H1 (cell line): Measurements from ENCODE around the gene NANP. TPM values are rescaled to one million over a fixed set of nuclear protein-coding genes. Genes with fewer than 3 reads are reported as not detected.

Experiments
- CTCF ChIA-PET: fragments of 300-600 bp; sonication (Branson Sonifier 250); formaldehyde crosslinking; loops from one replicate; lab custom pipeline; 2021; ENCODE audit not compliant: partially characterized antibody; lab: Charles Lee
- POLR2A ChIA-PET: fragments of 300-600 bp; sonication (Branson Sonifier 250); formaldehyde crosslinking; loops from one replicate; lab custom pipeline; 2021; ENCODE audit warnings: inconsistent platforms; ENCODE audit not compliant: partially characterized antibody; lab: Charles Lee
- DNase-seq, 2 experiments: peaks; one replicate each; pipeline versions ENCODE4 v3.0.0 to v3.0.0-alpha.2; 2010 to 2022; ENCODE audit warnings: low spot score in 2 of 2, low read depth in 1 of 2, mixed read lengths in 1 of 2
- FAIRE-seq: peaks from 2 replicates; lab custom pipeline; 2011; peaks lifted over from hg19 to GRCh38; lab: Jason Lieb, UNC
- H2AFZ ChIP-seq: 2 replicates; pipeline ENCODE4 v1.8.1; 2012; ENCODE audit warnings: low read length, inconsistent platforms
- H2AK5ac ChIP-seq: 2 replicates; pipeline ENCODE4 v1.6.1; 2013; ENCODE audit warnings: low read depth, low read length
- H2BK120ac ChIP-seq: replicated peaks from 2 replicates; pipeline ENCODE3; 2013; ENCODE audit warnings: low read depth, low read length, inconsistent platforms
- H2BK12ac ChIP-seq: 2 replicates; pipeline ENCODE4 v1.6.1; 2013; ENCODE audit warnings: low read depth, low read length
- H2BK15ac ChIP-seq: 2 replicates; pipeline ENCODE4 v1.6.1; 2013; ENCODE audit warnings: low read length
- H2BK20ac ChIP-seq: 2 replicates; pipeline ENCODE4 v1.6.1; 2013; ENCODE audit warnings: low read length
- H2BK5ac ChIP-seq: 2 replicates; pipeline ENCODE4 v1.6.1; 2013; ENCODE audit warnings: low read depth, low read length
- H3K14ac ChIP-seq: 2 replicates; pipeline ENCODE4 v1.6.1; 2013; ENCODE audit warnings: inconsistent platforms; ENCODE audit not compliant: insufficient read length
- H3K18ac ChIP-seq: 2 replicates; pipeline ENCODE4 v1.6.1; 2013; ENCODE audit warnings: low read length; ENCODE audit errors: extremely low read depth
- H3K23ac ChIP-seq: 2 replicates; pipeline ENCODE4 v1.6.1; 2013; ENCODE audit warnings: inconsistent platforms; ENCODE audit not compliant: insufficient read length
- H3K23me2 ChIP-seq: 2 replicates; pipeline ENCODE4 v1.6.1; 2013; ENCODE audit warnings: low read depth, low read length
- H3K27ac ChIP-seq: 2 replicates; pipeline ENCODE4 v1.6.1; 2011; ENCODE audit warnings: low read depth, low read length, inconsistent platforms
- H3K27me3 ChIP-seq, 4 experiments: replicated peaks in 1 of 4; 1 replicate in 1 of 4; 2 replicates in 3 of 4; pipeline versions ENCODE4 v1.6.1 to v1.8.1; 2011 to 2013; ENCODE audit warnings: low read length in 3 of 4, mild to moderate bottlenecking in 3 of 4, inconsistent platforms in 2 of 4, mixed read lengths in 2 of 4, moderate library complexity in 1 of 4; ENCODE audit not compliant: control insufficient read depth in 3 of 4, insufficient read depth in 3 of 4; ENCODE audit errors: extremely low read depth in 1 of 4
- H3K36me3 ChIP-seq, 4 experiments: 2 replicates each; pipeline versions ENCODE4 v1.6.1 to v1.8.1; 2011 to 2013; ENCODE audit warnings: mild to moderate bottlenecking in 4 of 4, low read length in 3 of 4, moderate library complexity in 2 of 4, control low read depth in 1 of 4, inconsistent platforms in 1 of 4; ENCODE audit not compliant: insufficient read depth in 4 of 4, control insufficient read depth in 2 of 4
- H3K4ac ChIP-seq: replicated peaks from 2 replicates; pipeline ENCODE3; 2013; ENCODE audit warnings: low read length, low read depth, mixed read lengths, inconsistent platforms; ENCODE audit not compliant: insufficient read length
- H3K4me1 ChIP-seq, 4 experiments: replicated peaks in 1 of 4; 1 replicate in 1 of 4; 2 replicates in 3 of 4; pipeline versions ENCODE4 v1.6.1 to v1.8.1; 2011 to 2013; ENCODE audit warnings: low read length in 3 of 4, inconsistent platforms in 2 of 4, mixed read lengths in 1 of 4; ENCODE audit not compliant: insufficient read depth in 4 of 4, control insufficient read depth in 3 of 4
- H3K4me2 ChIP-seq, 2 experiments: 2 replicates each; pipeline versions ENCODE4 v1.6.1 to v1.8.1; 2011 to 2013; ENCODE audit warnings: low read depth in 2 of 2, low read length in 2 of 2, control low read depth in 1 of 2, inconsistent platforms in 1 of 2, mild to moderate bottlenecking in 1 of 2; ENCODE audit not compliant: insufficient read depth in 1 of 2
- H3K4me3 ChIP-seq, 4 experiments: fragments of 200-600, 300-600 bp in 1 of 4; sonication (generic), shearing (Covaris generic), sonication (Bioruptor Twin) in 1 of 4; 2 replicates each; pipeline versions ENCODE4 v1.5.1 to v1.8.1; 2011 to 2016; ENCODE audit warnings: low read length in 4 of 4, low read depth in 3 of 4, control low read depth in 2 of 4, inconsistent platforms in 2 of 4, mild to moderate bottlenecking in 2 of 4, mixed read lengths in 1 of 4, moderate library complexity in 1 of 4; ENCODE audit not compliant: insufficient read depth in 2 of 4; ENCODE audit errors: extremely low read depth in 1 of 4
- H3K56ac ChIP-seq: replicated peaks from 2 replicates; pipeline ENCODE3; 2013; ENCODE audit warnings: low read depth, mild to moderate bottlenecking, mixed read lengths, low read length, inconsistent platforms; ENCODE audit not compliant: insufficient read length
- H3K79me1 ChIP-seq: 2 replicates; pipeline ENCODE4 v1.6.1; 2013; ENCODE audit warnings: low read depth, low read length, control low read depth
- H3K79me2 ChIP-seq, 2 experiments: 2 replicates each; pipeline versions ENCODE4 v1.6.1 to v1.8.1; 2012 to 2013; ENCODE audit warnings: low read length in 2 of 2, mild to moderate bottlenecking in 2 of 2, inconsistent platforms in 1 of 2; ENCODE audit not compliant: insufficient read depth in 2 of 2, control insufficient read depth in 1 of 2
- H3K9ac ChIP-seq, 4 experiments: replicated peaks in 1 of 4; 1 replicate in 1 of 4; 2 replicates in 3 of 4; pipeline versions ENCODE4 v1.6.1 to v1.8.1; 2011 to 2013; ENCODE audit warnings: low read depth in 3 of 4, low read length in 3 of 4, control low read depth in 2 of 4, mild to moderate bottlenecking in 2 of 4, moderate library complexity in 2 of 4, inconsistent platforms in 1 of 4; ENCODE audit errors: extremely low read depth in 1 of 4
- H3K9me3 ChIP-seq, 2 experiments: 2 replicates each; pipeline versions ENCODE4 v1.6.1 to v1.8.1; 2012 to 2013; ENCODE audit warnings: mild to moderate bottlenecking in 2 of 2, moderate library complexity in 2 of 2, control low read depth in 1 of 2, inconsistent platforms in 1 of 2, low read depth in 1 of 2, low read length in 1 of 2, mixed read lengths in 1 of 2; ENCODE audit not compliant: insufficient read depth in 2 of 2
- H4K20me1 ChIP-seq, 2 experiments: replicated peaks in 1 of 2; 2 replicates each; pipeline versions ENCODE3 to v1.8.1; 2011 to 2013; ENCODE audit warnings: inconsistent platforms in 2 of 2, low read length in 2 of 2, mild to moderate bottlenecking in 1 of 2; ENCODE audit not compliant: insufficient read depth in 2 of 2, control insufficient read depth in 1 of 2
- H4K5ac ChIP-seq: 2 replicates; pipeline ENCODE4 v1.6.1; 2013; ENCODE audit warnings: low read length, low read depth, mixed read lengths, inconsistent platforms; ENCODE audit not compliant: insufficient read length
- H4K8ac ChIP-seq: 2 replicates; pipeline ENCODE4 v1.8.0; 2013; ENCODE audit warnings: mild to moderate bottlenecking, moderate library complexity, low read length, inconsistent platforms; ENCODE audit not compliant: insufficient read depth; ENCODE audit errors: extremely low read depth
- H4K91ac ChIP-seq: replicated peaks from 2 replicates; pipeline ENCODE3; 2013; ENCODE audit warnings: low read length, mixed read lengths, inconsistent platforms; ENCODE audit not compliant: insufficient read length
- ATF2 ChIP-seq: IDR thresholded peaks from 2 replicates; pipeline ENCODE4 v1.6.1; 2012; ENCODE audit warnings: low read length, inconsistent platforms
- CBX5 ChIP-seq: fragments of 300-800, 300-1000 bp; sonication (generic); IDR thresholded peaks from 2 replicates; pipeline ENCODE4 v1.7.1; 2016; ENCODE audit warnings: antibody characterized with exemption, low read length, low read depth
- CBX8 ChIP-seq: fragments of 300-800, 300-1000 bp; sonication (generic); IDR thresholded peaks from 2 replicates; pipeline ENCODE4 v1.7.1; 2016; ENCODE audit warnings: low read depth, low read length, borderline replicate concordance
- MAX ChIP-seq: IDR thresholded peaks from 2 replicates; pipeline ENCODE4 v1.6.1; 2012; ENCODE audit warnings: inconsistent platforms
- NRF1 ChIP-seq: IDR thresholded peaks from 2 replicates; pipeline ENCODE4 v1.6.1; 2011; ENCODE audit warnings: mild to moderate bottlenecking, low read depth, low read length, improper control_type of control experiment
- RFX5 ChIP-seq: IDR thresholded peaks from 2 replicates; pipeline ENCODE4 v1.6.1; 2011; ENCODE audit warnings: low read depth, low read length, improper control_type of control experiment, borderline replicate concordance
- RNF2 ChIP-seq: fragments of 200-900, 300-1000 bp; sonication (generic); IDR thresholded peaks from 2 replicates; pipeline ENCODE4 v1.7.1; 2016; ENCODE audit warnings: borderline replicate concordance, low read depth, mild to moderate bottlenecking, antibody characterized with exemption, low read length; ENCODE audit not compliant: poor library complexity, severe bottlenecking; ENCODE audit errors: missing control alignments
- SAP30 ChIP-seq: fragments of 300-600 bp; sonication (generic); IDR thresholded peaks from 2 replicates; pipeline ENCODE4 v1.7.1; 2012; ENCODE audit warnings: low read length, moderate library complexity, mild to moderate bottlenecking, inconsistent platforms; ENCODE audit not compliant: insufficient read depth, insufficient replicate concordance
- SRF ChIP-seq: IDR thresholded peaks from 2 replicates; pipeline ENCODE4 v1.6.1; 2011; ENCODE audit warnings: mild to moderate bottlenecking, low read depth, low read length, moderate library complexity
- TAF1 ChIP-seq: IDR thresholded peaks from 2 replicates; pipeline ENCODE4 v1.6.1; 2011; ENCODE audit warnings: mild to moderate bottlenecking, low read depth, low read length
- TAF7 ChIP-seq: optimal IDR thresholded peaks from 2 replicates; pipeline ENCODE3; 2011; ENCODE audit warnings: low read depth, mild to moderate bottlenecking, inconsistent platforms, low read length, moderate library complexity, borderline replicate concordance
- WGBS, 2 experiments: shearing (Covaris generic) in 1 of 2; methylation state at CpG; one replicate each; pipeline versions ENCODE4 v1.1.6 to v1.1.7; 2013 to 2015; ENCODE audit warnings: low lambda C conversion rate in 2 of 2, mixed read lengths in 2 of 2, inconsistent platforms in 1 of 2, low coverage in 1 of 2, missing lambda C conversion rate in 1 of 2; ENCODE audit not compliant: insufficient replicate concordance in 2 of 2, insufficient coverage in 1 of 2, insufficient read length in 1 of 2; ENCODE audit errors: extremely low coverage in 1 of 2, missing lambda C conversion rate in 1 of 2; 5-methylcytosine and 5-hydroxymethylcytosine counted together
- polyA plus RNA-seq, 7 experiments: library from polyadenylated mRNA; depleted of rRNA in 3 of 7; stranded (reverse) in 5 of 7; unstranded in 2 of 7; fragments of >200 nt in 5 of 7; fragments of 200-250 nt in 2 of 7; gene quantifications; 1 replicate in 5 of 7; 2 replicates in 1 of 7; 4 replicates in 1 of 7; pipeline versions ENCODE4 v1.2.1 to v1.2.3, GENCODE V29; 2011 to 2013; ENCODE audit warnings: missing spikeins in 2 of 7, mixed read lengths in 2 of 7
- total RNA-seq: library from RNA; stranded (reverse); fragmentation: NEBNext Ultra II Directional; extraction: Animal tissue kit (Norgen Biotek cat#: 25700); gene quantifications from 2 replicates; pipeline ENCODE4 v1.2.1, GENCODE V29; 2021

The NANP gene
- total and polyA plus RNA-seq, 2 of the 8 experiments (the other 6 are each of a cell fraction or from before 2014, with no cell fraction given), result 3.8 to 6.2 TPM

DNA sequence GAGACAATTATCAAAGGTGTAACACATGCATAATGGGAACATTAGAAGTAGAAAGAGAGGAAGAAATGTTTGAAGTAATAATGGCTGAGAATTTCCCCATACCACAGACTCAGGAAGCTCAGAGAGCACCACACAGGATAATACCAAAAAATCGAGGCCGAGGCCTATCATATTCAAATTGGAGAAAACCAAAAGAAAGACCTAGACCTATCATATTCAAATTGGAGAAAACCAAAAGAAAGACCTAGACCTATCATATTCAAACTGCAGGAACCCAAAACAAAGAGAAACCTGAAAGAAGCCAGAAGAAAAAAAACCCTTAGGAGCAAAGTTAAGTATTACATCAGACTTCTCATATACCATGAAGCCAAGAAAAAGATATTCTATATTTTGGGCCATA, 56.5 kb downstream of the NANP start:
- Histone ChIP-seq H4K91ac (no peak overlapping the region), H2AK5ac (no peak overlapping the region), H3K27ac (no peak overlapping the region), H3K4me3 (no peak overlapping the region), H3K4ac (no peak overlapping the region), H3K79me1 (peaks cover 8% of the 10 kb centered on the region), H3K56ac (no peak overlapping the region), H4K8ac (no peak overlapping the region), H3K14ac (no peak overlapping the region), H2BK5ac (no peak overlapping the region), H2BK120ac (no peak overlapping the region), H4K5ac (no peak overlapping the region), H2BK15ac (no peak overlapping the region), H2BK20ac (no peak overlapping the region), H3K36me3 (peaks cover 0 to 3% (median 0%) of the 10 kb centered on the region in 4 experiments; a peak in 1 of 8 replicates), H3K79me2 (peaks cover 0 to 81% of the 10 kb centered on the region in 2 experiments; a peak in 2 of 4 replicates), H3K4me1 (peaks cover 0 to 7% (median 3%) of the 10 kb centered on the region in 4 experiments; a peak in 2 of 7 replicates), H2BK12ac (no peak overlapping the region), H4K20me1 (peaks cover 3 to 4% of the 10 kb centered on the region in 2 experiments), H3K9ac (no peak overlapping the region), H3K27me3 (no peaks in the 10 kb centered on the region), H3K18ac (no peak overlapping the region), H2AFZ (no peak overlapping the region), H3K4me2 (no peak overlapping the region), H3K23me2 (no peaks in the 10 kb centered on the region; the same call in 1 of the 2 replicates), H3K9me3 (peaks cover 4 to 7% of the 10 kb centered on the region in 2 experiments; a peak in 2 of 4 replicates), H3K23ac (no peak overlapping the region)
- DNase-seq, result no peak
- no peak for FAIRE-seq
- WGBS, 2 experiments, result 85% methylated on average over 2 of the region's 2 CpGs; no CpG with 5 or more reads in 1 of the 2 experiments
- ChIA-PET POLR2A (interaction anchor here (0.6 to 2.0 kb wide), 3 partner anchors 11 to 21 kb away, joined by 3 to 7 read pairs (median 3); no protein-coding TSS in a partner anchor), CTCF (interaction anchor here (1.0 kb wide), 1 partner anchor 97 kb away, joined by 3 read pairs; no protein-coding TSS in a partner anchor)
- TF ChIP-seq CBX8 (no peak), TAF7 (no peak), RFX5 (no peak), RNF2 (no peak), SAP30 (no peak), TAF1 (no peak), SRF (no peak), ATF2 (no peak), CBX5 (no peak), MAX (no peak), NRF1 (no peak)
